Measurements from ENCODE around the gene TMEM156. TPM values are rescaled to one million over a fixed set of nuclear protein-coding genes. Genes with fewer than 3 reads are reported as not detected.

TMEM156 gene, protein sequence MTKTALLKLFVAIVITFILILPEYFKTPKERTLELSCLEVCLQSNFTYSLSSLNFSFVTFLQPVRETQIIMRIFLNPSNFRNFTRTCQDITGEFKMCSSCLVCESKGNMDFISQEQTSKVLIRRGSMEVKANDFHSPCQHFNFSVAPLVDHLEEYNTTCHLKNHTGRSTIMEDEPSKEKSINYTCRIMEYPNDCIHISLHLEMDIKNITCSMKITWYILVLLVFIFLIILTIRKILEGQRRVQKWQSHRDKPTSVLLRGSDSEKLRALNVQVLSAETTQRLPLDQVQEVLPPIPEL
- 0.35 TPM in 1 of 2 replicates, not detected in the other for total RNA-seq

DNA sequence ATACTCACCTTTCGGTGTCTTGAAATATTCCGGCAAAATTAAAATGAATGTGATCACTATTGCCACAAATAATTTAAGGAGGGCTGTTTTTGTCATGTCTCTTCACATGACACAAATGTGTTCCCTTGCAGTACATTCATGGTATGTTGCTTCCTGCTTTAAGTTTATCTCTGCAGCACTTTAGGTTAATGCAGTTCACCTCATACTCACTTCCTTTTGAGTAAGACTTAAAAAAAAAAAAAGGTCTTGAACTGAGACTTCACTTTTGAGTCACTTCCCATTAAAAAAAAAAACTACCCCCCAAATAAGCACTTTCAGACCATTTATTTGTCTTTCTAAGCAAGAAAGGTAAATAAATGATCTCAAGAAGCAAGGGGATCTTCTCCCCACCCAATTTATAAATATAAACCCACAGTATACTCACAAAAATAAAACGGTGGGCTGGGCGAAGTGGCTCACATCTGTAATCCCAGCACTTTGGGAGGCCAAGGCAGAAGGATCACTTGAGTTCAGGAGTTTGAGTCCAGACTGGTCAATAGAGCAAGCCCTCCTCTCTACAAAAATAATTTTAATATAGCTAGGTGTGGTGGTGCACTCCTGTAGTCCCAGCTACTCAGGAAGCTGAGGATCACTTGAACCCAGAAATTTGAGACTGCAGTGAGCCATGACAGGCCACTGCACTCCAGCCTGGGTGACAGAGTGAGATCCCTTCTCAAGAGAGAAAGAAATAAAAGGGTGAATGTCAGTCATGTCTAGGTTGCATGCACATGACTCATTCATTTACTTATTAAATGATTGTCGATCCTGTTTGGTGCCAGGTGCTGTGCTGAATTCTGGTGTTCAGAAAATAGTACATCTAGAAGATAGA, at the start of gene TMEM156:
TMEM156 (minus strand) TSS at position 192 of the 868 bp plus-strand sequence; CDS start at position 96, 96 bp downstream.

DNA sequence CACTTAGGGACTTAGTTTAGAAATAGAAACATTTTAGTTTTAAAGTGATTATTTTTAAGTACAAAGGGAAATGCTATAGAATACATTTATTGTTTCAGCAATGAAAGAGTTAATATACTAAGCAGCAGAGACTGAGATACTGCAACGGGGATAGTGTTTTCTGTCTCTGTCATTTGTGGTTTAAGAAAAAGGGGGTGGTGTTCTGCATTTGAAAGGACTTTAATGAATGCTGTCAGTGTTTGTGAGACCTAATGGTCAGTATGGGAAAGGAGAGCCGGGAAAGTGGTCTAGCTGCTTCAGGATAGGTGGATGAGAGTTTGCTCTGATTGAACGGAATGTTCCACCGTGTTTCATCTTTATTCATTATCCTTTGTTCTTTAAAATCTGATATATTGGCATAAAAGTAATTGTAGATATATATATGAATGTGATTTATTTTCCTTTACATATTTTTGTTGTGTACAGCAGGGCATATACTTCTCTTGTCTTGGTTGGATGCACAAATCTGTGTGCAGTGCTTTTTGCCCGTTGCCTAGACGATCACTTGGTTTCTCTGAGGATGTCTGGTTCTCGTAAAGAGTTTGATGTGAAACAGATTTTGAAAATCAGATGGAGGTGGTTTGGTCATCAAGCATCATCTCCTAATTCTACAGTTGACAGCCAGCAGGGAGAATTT, 30.0 kb upstream of the TMEM156 start, which contains the start of gene KLHL5:
KLHL5 (plus strand) TSS at position 139 of the 676 bp plus-strand sequence; CDS start at position 560, 421 bp downstream.

Other genes with a start within 250 kb of the TMEM156 start
- gene TLR10, start 249.4 kb downstream of the TMEM156 start, total RNA-seq: not detected in 2 replicates
- 0.09 and 1.9 TPM in 2 replicates for gene TLR1, start 227.6 kb downstream of the TMEM156 start, total RNA-seq
- 1.3 and 2.5 TPM in 2 replicates for gene TLR6, start 175.6 kb downstream of the TMEM156 start, total RNA-seq
- 173 and 229 TPM in 2 replicates for gene FAM114A1, start 164.6 kb downstream of the TMEM156 start, total RNA-seq
- 33.3 and 35.9 TPM in 2 replicates for gene KLHL5, start 29.8 kb upstream of the TMEM156 start, total RNA-seq
- 18.6 and 26.6 TPM in 2 replicates for gene WDR19, start 150.1 kb upstream of the TMEM156 start, total RNA-seq

Measured in pericardium fibroblast (primary cell).